Breast epithelium (tissue), 3 donors: Measurements from ENCODE around the gene SERHL2.
"Not testable (repeated sequence)": the region's sequence is repeated elsewhere in the genome, so short reads cannot be mapped to it uniquely, and the experiment has no call there.

Experiments used
- CTCF ChIP-seq, 3 donors: fragments of 450-650 bp; IDR thresholded peaks; one replicate each; pipeline ENCODE4 v1.5.1; 2016 to 2017; ENCODE audit warnings: antibody characterized with exemption in 3 of 3, mild to moderate bottlenecking in 3 of 3, moderate library complexity in 3 of 3
- POLR2AphosphoS5 ChIP-seq, 3 donors: sonication (generic); formaldehyde crosslinking; IDR thresholded peaks; one replicate each; pipeline ENCODE4 v1.6.1; 2017; ENCODE audit warnings: antibody characterized with exemption in 3 of 3

GRCh38 chr22:42517103-42517502 is 36.7 kb upstream of the SERHL2 start:
- TF ChIP-seq POLR2AphosphoS5, CTCF (IDR thresholded peaks at IDR 0.05): not testable (repeated sequence)
